Stimulated activated CD4-positive, alpha-beta T cell treated with anti-CD3 and anti-CD28 coated beads, Interleukin-4, amount 100 ng/mL, for 1 hour (primary cell): ENCODE data around the gene POLDIP3.
"Not testable (repeated sequence)": the region's sequence is repeated elsewhere in the genome, so short reads cannot be mapped to it uniquely, and the experiment has no call there.

ENCODE experiments used
- DNase-seq: peaks from one replicate; pipeline ENCODE4 v3.0.0-alpha.2; 2020

Gene POLDIP3

GRCh38 chr22:42582987-42583386 is 31.7 kb downstream of the POLDIP3 start:
- no peak for DNase-seq

- peak; percentile 88 for DNase-seq
These were observed 32.6 kb downstream of the POLDIP3 start for GRCh38 chr22:42581762-42582716.

GRCh38 chr22:42581194-42581761 is 33.4 kb downstream of the POLDIP3 start:
- not testable (repeated sequence) for DNase-seq

- DNase-seq: not testable (repeated sequence)
These were observed 34.6 kb downstream of the POLDIP3 start for GRCh38 chr22:42580040-42580439.

GRCh38 chr22:42577623-42578240 is 37.0 kb downstream of the POLDIP3 start:
- no peak for DNase-seq

GRCh38 chr22:42577141-42577540 is 37.5 kb downstream of the POLDIP3 start:
- DNase-seq: not testable (repeated sequence)

GRCh38 chr22:42575996-42576574 is 38.6 kb downstream of the POLDIP3 start:
- DNase-seq: not testable (repeated sequence)

GRCh38 chr22:42574468-42574867 is 40.2 kb downstream of the POLDIP3 start:
- not testable (repeated sequence) for DNase-seq

GRCh38 chr22:42574046-42574445 is 40.6 kb downstream of the POLDIP3 start:
- DNase-seq: not testable (repeated sequence)

GRCh38 chr22:42571068-42571467 is 43.6 kb downstream of the POLDIP3 start:
- DNase-seq: not testable (repeated sequence)

- not testable (repeated sequence) for DNase-seq
These were observed 44.1 kb downstream of the POLDIP3 start for GRCh38 chr22:42570580-42570979.

GRCh38 chr22:42567950-42568349 is 46.7 kb downstream of the POLDIP3 start:
- DNase-seq: not testable (repeated sequence)

GRCh38 chr22:42565956-42566355 is 48.7 kb downstream of the POLDIP3 start:
- DNase-seq: no peak

- no peak for DNase-seq
These were observed 50.0 kb downstream of the POLDIP3 start for GRCh38 chr22:42564699-42565098.

- not testable (repeated sequence) for DNase-seq
These were observed 50.7 kb downstream of the POLDIP3 start for GRCh38 chr22:42563943-42564342.

GRCh38 chr22:42562684-42563083 is 52.0 kb downstream of the POLDIP3 start:
- no peak for DNase-seq

GRCh38 chr22:42562279-42562678 is 52.4 kb downstream of the POLDIP3 start:
- no peak for DNase-seq

GRCh38 chr22:42561856-42562255 is 52.8 kb downstream of the POLDIP3 start:
- DNase-seq: no peak

GRCh38 chr22:42560781-42561180 is 53.9 kb downstream of the POLDIP3 start:
- DNase-seq: no peak

GRCh38 chr22:42560381-42560780 is 54.3 kb downstream of the POLDIP3 start:
- DNase-seq: no peak

GRCh38 chr22:42553475-42554361 is 61.0 kb downstream of the POLDIP3 start, which contains the start of gene SERHL2:
Gene SERHL2, plus strand, starts transcription at chr22:42553956. Its CDS starts 65 bp downstream, at chr22:42554021.
- peak; percentile 81 for DNase-seq

- not testable (repeated sequence) for DNase-seq
These were observed 62.4 kb downstream of the POLDIP3 start for GRCh38 chr22:42552294-42552647.
